Retina (tissue), 1 donor: ENCODE measurements around the gene PCGF1.
"Not testable (repeated sequence)": the region's sequence is repeated elsewhere in the genome, so short reads cannot be mapped to it uniquely, and the experiment has no call there.

Source experiments
- DNase-seq: peaks from one replicate; pipeline ENCODE4 v3.0.0-alpha.2; 2016

PCGF1 gene

GRCh38 chr2:74498500-74499266, 8.8 kb downstream of the PCGF1 start:
- peak; percentile 76 for DNase-seq

- DNase-seq = peak; percentile 60
Measured at GRCh38 chr2:74497777-74498499, 9.6 kb downstream of the PCGF1 start.

GRCh38 chr2:74496997-74497776, 10.3 kb downstream of the PCGF1 start:
- no peak for DNase-seq

GRCh38 chr2:74495440-74495839, 12.1 kb downstream of the PCGF1 start:
- DNase-seq = no peak

GRCh38 chr2:74493546-74493945, 13.9 kb downstream of the PCGF1 start:
- no peak for DNase-seq

GRCh38 chr2:74491648-74492544, 15.6 kb downstream of the PCGF1 start:
- DNase-seq = no peak

GRCh38 chr2:74489906-74490305, 17.6 kb downstream of the PCGF1 start:
- DNase-seq = no peak

- DNase-seq = no peak
Measured at GRCh38 chr2:74488643-74489481, 18.6 kb downstream of the PCGF1 start.

- DNase-seq = no peak
Measured at GRCh38 chr2:74486141-74486540, 21.4 kb downstream of the PCGF1 start.

- DNase-seq = not testable (repeated sequence)
Measured at GRCh38 chr2:74483675-74484164, 23.8 kb downstream of the PCGF1 start.

GRCh38 chr2:74482801-74483674, 24.5 kb downstream of the PCGF1 start, which contains the start of the genes CCDC142 and TTC31:
Gene CCDC142 (minus strand): TSS chr2:74482998. CDS start chr2:74482837, 161 bp downstream.
Gene TTC31 (plus strand): TSS chr2:74483081. CDS start chr2:74483096, 15 bp downstream.
- peak; percentile 99 for DNase-seq

GRCh38 chr2:74481961-74482800, 25.3 kb downstream of the PCGF1 start:
- peak; percentile 27 for DNase-seq

GRCh38 chr2:74481431-74481830, 26.1 kb downstream of the PCGF1 start:
- no peak for DNase-seq

GRCh38 chr2:74474899-74475298, 32.6 kb downstream of the PCGF1 start:
- DNase-seq = no peak

GRCh38 chr2:74474481-74474880, 33.0 kb downstream of the PCGF1 start:
- DNase-seq = no peak

GRCh38 chr2:74472945-74473258, 34.6 kb downstream of the PCGF1 start:
- DNase-seq = no peak

- peak; percentile 96 for DNase-seq
Measured at GRCh38 chr2:74472086-74472944, 35.2 kb downstream of the PCGF1 start, which contains the start of gene MRPL53. Gene MRPL53 (minus strand): TSS chr2:74472680. CDS start chr2:74472660, 20 bp downstream.
